Suprapubic skin (tissue), 4 donors: Measurements from ENCODE around the gene IL9. TPM values are rescaled to one million over a fixed set of nuclear protein-coding genes. Genes with fewer than 3 reads are reported as not detected.
"Not testable (repeated sequence)": the region's sequence is repeated elsewhere in the genome, so short reads cannot be mapped to it uniquely, and the experiment has no call there.

Source experiments
- DNase-seq, 2 donors: peaks; one replicate each; pipeline ENCODE4 v3.0.0-alpha.2; 2019; ENCODE audit warnings: low spot score in 2 of 2
- H3K27ac ChIP-seq: fragments of 200-600 bp; sonication (generic); one replicate; pipeline ENCODE4 v1.5.1; 2019
- H3K27me3 ChIP-seq: fragments of 200-600 bp; sonication (generic); one replicate; pipeline ENCODE4 v1.5.1; 2019
- H3K36me3 ChIP-seq: fragments of 200-600 bp; sonication (generic); one replicate; pipeline ENCODE4 v1.5.1; 2019
- H3K4me1 ChIP-seq: fragments of 200-600 bp; sonication (generic); one replicate; pipeline ENCODE4 v1.5.1; 2019
- H3K4me3 ChIP-seq: fragments of 200-600 bp; sonication (generic); one replicate; pipeline ENCODE4 v1.5.1; 2019; ENCODE audit warnings: mild to moderate bottlenecking
- H3K9me3 ChIP-seq: fragments of 200-600 bp; sonication (generic); one replicate; pipeline ENCODE4 v1.5.1; 2019
- EP300 ChIP-seq: sonication (generic); formaldehyde crosslinking; IDR thresholded peaks from one replicate; pipeline ENCODE4 v1.6.1; 2017; ENCODE audit warnings: antibody characterized with exemption
- POLR2A ChIP-seq, 2 donors: fragments of 450-650 bp; IDR thresholded peaks; one replicate each; pipeline ENCODE4 v1.6.1; 2017; ENCODE audit warnings: antibody characterized with exemption in 2 of 2, mild to moderate bottlenecking in 2 of 2, moderate library complexity in 2 of 2
- POLR2AphosphoS5 ChIP-seq, 3 donors: sonication (generic); formaldehyde crosslinking; IDR thresholded peaks; one replicate each; pipeline ENCODE4 v1.6.1; 2017; ENCODE audit warnings: antibody characterized with exemption in 3 of 3
- WGBS: methylation state at CpG from one replicate; pipeline ENCODE4 v1.1.5; 2018; 5-methylcytosine and 5-hydroxymethylcytosine counted together
- total RNA-seq, 4 donors: library from RNA; depleted of rRNA; stranded (reverse); fragments of >200 nt; gene quantifications; one replicate each; pipeline ENCODE4 v1.1.0, GENCODE V29; 2016
- TF ChIP-seq, protein P1 (sequence below), 2 donors: fragments of 200-600 bp in 1 of 2; fragments of 450-650 bp in 1 of 2; sonication (generic) in 1 of 2; IDR thresholded peaks; one replicate each; pipeline ENCODE4 v1.5.1; 2016 to 2019; ENCODE audit warnings: antibody characterized with exemption in 2 of 2, mild to moderate bottlenecking in 1 of 2, moderate library complexity in 1 of 2

IL9 gene
- total RNA-seq, 4 donors from 2014 or later, result not detected

DNA sequence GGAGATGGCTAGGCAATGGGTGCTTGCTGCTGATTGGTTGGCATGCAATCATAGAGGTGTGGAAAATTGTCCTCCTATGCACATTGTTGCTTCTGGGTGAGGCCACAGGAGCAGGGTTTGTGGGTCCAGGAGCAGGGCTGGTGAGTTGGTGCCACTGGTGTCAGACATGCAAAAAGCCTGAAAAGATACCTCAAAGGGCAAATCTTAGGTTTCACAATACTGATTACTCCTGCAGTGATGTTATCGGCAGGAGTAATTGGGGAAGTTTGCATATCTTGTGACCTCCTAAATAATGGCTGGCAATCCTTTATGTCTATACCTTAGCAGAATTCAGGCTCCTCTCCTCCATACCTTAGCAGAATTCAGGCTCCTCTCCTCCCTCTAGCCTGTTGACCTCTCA is 36.0 kb downstream of the IL9 start:
- Histone ChIP-seq H3K27ac (no peak overlapping the region), H3K27me3 (no peaks in the 10 kb centered on the region), H3K36me3 (no peaks in the 10 kb centered on the region), H3K4me1 (no peaks in the 10 kb centered on the region), H3K4me3 (no peak overlapping the region), H3K9me3 (no peaks in the 10 kb centered on the region)
- DNase-seq, result no peak
- TF ChIP-seq, protein P1, sequence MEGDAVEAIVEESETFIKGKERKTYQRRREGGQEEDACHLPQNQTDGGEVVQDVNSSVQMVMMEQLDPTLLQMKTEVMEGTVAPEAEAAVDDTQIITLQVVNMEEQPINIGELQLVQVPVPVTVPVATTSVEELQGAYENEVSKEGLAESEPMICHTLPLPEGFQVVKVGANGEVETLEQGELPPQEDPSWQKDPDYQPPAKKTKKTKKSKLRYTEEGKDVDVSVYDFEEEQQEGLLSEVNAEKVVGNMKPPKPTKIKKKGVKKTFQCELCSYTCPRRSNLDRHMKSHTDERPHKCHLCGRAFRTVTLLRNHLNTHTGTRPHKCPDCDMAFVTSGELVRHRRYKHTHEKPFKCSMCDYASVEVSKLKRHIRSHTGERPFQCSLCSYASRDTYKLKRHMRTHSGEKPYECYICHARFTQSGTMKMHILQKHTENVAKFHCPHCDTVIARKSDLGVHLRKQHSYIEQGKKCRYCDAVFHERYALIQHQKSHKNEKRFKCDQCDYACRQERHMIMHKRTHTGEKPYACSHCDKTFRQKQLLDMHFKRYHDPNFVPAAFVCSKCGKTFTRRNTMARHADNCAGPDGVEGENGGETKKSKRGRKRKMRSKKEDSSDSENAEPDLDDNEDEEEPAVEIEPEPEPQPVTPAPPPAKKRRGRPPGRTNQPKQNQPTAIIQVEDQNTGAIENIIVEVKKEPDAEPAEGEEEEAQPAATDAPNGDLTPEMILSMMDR (IDR thresholded peaks at IDR 0.05), result no peak
- TF ChIP-seq EP300, result no peak
- TF ChIP-seq POLR2AphosphoS5 (IDR thresholded peaks at IDR 0.05), result no peak
- TF ChIP-seq POLR2A (IDR thresholded peaks at IDR 0.05), result no peak
- WGBS, result 63% methylated on average over 1 of the region's 1 CpG

DNA sequence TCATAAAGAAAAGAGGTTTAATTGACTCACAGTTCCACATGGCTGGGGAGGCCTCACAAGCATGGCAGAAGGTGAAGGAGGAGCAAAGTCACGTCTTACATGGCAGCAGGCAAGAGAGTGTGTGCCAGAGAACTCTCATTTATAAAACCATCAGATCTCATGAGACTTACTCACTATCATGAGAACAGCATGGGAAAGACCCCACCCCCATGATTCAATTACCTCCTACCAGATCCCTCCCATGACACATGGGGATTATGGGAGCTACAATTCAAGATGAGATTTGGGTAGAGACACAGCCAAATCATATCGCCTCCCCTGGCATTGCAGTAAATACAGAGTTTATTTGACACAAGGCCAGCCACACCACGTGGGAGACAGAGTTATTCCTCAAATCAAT is 36.5 kb downstream of the IL9 start:
- H3K27ac ChIP-seq, H3K27me3 ChIP-seq, H3K4me1 ChIP-seq, H3K9me3 ChIP-seq, H3K4me3 ChIP-seq, H3K36me3 ChIP-seq, DNase-seq: not testable (repeated sequence)
- 65% methylated on average over 3 of the region's 3 CpGs for WGBS

DNA sequence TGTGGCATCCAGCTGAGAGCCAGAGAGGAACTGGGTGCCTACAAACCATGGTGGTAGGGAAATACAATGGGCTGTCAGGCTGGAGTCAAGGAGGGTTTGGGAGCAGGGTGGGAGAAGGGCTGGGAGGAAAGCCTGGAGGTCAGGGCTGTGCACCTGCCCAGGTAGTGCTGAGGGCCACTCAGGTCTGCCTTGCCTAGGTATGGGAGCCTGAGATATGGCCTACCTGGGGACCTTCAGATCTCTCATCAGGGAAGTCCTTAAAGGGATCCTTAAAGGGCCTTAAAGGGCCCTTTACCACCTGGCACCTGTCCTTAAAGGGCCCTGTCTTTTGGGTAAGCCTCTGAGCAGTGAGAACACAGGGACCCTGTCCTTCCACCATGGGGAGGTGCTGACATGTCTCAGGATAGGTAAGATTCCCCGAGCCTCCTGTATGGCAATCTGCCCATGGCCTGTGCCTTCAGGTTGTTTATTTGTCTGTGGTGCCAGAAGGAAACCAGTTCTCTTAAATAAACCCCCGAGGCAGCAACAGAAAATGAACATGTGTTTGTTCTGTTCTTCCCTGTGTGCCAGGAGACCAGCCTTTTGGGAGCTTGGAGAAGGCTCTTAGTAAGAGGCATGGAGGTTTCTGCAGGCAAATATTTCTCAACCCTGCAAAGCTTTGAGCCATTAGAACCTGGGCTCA is 37.9 kb downstream of the IL9 start:
- DNase-seq, result no peak

DNA sequence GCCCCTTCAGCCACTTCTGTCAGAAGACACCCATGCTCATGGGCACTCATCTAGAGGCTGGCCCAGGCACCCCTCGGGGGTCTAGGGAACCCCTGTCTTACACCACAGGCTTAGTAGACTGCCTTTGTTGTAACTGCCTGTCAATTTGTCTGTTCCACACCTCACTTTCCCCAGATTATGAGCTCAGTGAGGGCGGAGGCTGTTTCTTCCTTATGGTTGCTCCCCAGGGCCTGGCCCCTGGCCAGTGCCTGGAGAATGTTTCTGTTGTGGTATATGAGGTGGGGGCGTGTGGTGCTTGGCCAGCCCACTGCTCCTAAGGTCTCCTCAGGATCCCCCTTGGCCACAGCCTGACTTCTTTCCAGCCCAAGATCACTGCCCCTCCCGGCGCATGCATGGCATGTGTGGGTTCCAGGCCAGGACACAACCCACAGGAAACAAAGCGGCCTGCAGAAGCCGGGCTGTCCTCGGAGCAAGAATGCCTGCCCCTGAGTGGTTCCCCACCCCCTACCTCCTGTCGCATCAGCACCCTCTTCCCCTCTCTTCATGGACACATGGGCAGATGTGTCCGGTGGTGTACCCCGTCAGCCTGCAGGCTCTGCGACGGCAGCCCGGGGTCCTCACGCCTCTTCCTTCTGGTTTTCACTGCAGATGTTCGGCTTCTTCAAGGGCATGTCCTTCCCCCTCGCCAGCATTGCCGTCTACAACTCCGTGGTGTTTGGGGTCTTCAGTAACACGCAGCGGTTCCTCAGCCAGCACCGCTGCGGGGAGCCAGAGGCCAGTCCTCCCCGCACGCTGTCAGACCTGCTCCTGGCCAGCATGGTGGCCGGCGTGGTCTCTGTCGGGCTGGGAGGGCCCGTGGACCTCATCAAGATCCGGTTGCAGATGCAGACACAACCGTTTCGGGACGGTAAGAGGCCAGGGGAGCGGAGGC is 43.5 kb downstream of the IL9 start:
- WGBS, result 90% methylated on average over 31 of the region's 34 CpGs
- no peak for DNase-seq
- no peaks in the 10 kb centered on the region for H3K9me3 ChIP-seq
- H3K36me3 ChIP-seq, result no peaks in the 10 kb centered on the region
- TF ChIP-seq POLR2A (IDR thresholded peaks at IDR 0.05) (no peak), POLR2AphosphoS5 (IDR thresholded peaks at IDR 0.05) (no peak)
- TF ChIP-seq, protein P1 (IDR thresholded peaks at IDR 0.05), result no peak
- no peaks in the 10 kb centered on the region for H3K4me1 ChIP-seq
- no peaks in the 10 kb centered on the region for H3K27me3 ChIP-seq
- H3K4me3 ChIP-seq, result no peak overlapping the region
- peak overlapping the region; percentile 45 for H3K27ac ChIP-seq

More for the DNA sequence above, 37.9 kb downstream of the IL9 start:
- Histone ChIP-seq H3K27ac (no peak overlapping the region), H3K27me3 (no peaks in the 10 kb centered on the region), H3K36me3 (no peaks in the 10 kb centered on the region), H3K9me3 (no peaks in the 10 kb centered on the region), H3K4me3 (no peak overlapping the region), H3K4me1 (no peaks in the 10 kb centered on the region)
- no peak for TF ChIP-seq EP300
- TF ChIP-seq, protein P1 (IDR thresholded peaks at IDR 0.05), result no peak
- no peak for TF ChIP-seq POLR2AphosphoS5 (IDR thresholded peaks at IDR 0.05)
- no peak for TF ChIP-seq POLR2A (IDR thresholded peaks at IDR 0.05)
- 39% methylated on average over 2 of the region's 2 CpGs for WGBS

DNA sequence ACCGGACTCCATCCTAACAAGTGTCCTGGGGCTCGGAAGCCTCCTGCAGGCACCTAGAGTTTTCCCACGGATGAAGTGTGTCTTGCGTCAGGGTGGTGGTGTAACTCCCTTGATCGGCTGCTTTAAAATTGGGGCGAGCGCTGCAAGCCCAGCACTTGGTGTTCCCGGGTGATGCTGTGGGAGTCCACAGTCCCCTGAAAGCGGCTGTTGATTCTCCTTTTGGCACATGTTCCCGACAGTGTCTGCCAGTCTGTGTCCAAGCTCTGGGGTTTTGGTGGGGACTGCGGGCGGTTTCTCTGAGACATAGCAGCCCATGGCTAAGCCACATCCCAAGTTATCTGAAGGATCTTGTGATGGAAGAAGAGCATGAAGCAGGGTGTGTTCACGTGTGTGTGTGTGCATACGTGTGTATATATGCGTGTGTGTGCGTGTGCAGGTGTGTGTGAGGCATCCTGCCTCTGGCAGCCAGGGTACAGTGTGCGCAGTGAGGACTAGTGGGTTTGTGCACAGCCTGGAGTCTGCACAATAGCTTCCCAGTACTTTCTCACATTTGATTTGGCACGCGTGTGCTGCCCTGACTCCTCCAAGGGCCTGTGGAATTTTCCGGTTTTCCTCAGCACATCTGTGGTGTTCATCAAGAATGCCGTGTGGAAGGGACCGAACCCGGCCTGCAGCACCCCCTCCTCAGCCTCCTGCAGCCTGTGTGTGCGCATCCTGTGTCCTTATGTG is 44.3 kb downstream of the IL9 start:
- Histone ChIP-seq H3K36me3 (no peaks in the 10 kb centered on the region), H3K9me3 (no peaks in the 10 kb centered on the region), H3K4me3 (no peak overlapping the region), H3K4me1 (no peaks in the 10 kb centered on the region), H3K27ac (peak overlapping the region; percentile 45), H3K27me3 (no peaks in the 10 kb centered on the region)
- WGBS, result 88% methylated on average over 17 of the region's 24 CpGs
- DNase-seq, result no peak
- TF ChIP-seq, protein P1 (IDR thresholded peaks at IDR 0.05), result no peak
- TF ChIP-seq EP300, result no peak
- TF ChIP-seq POLR2AphosphoS5 (IDR thresholded peaks at IDR 0.05), result no peak
- TF ChIP-seq POLR2A (IDR thresholded peaks at IDR 0.05), result no peak
